Measurements from ENCODE around the gene IGFBPL1. TPM values are rescaled to one million over a fixed set of nuclear protein-coding genes. Genes with fewer than 3 reads are reported as not detected.

Gene IGFBPL1
- total and polyA plus RNA-seq, 4 donors, result 0.23 to 2.4 (median 0.95) TPM

DNA sequence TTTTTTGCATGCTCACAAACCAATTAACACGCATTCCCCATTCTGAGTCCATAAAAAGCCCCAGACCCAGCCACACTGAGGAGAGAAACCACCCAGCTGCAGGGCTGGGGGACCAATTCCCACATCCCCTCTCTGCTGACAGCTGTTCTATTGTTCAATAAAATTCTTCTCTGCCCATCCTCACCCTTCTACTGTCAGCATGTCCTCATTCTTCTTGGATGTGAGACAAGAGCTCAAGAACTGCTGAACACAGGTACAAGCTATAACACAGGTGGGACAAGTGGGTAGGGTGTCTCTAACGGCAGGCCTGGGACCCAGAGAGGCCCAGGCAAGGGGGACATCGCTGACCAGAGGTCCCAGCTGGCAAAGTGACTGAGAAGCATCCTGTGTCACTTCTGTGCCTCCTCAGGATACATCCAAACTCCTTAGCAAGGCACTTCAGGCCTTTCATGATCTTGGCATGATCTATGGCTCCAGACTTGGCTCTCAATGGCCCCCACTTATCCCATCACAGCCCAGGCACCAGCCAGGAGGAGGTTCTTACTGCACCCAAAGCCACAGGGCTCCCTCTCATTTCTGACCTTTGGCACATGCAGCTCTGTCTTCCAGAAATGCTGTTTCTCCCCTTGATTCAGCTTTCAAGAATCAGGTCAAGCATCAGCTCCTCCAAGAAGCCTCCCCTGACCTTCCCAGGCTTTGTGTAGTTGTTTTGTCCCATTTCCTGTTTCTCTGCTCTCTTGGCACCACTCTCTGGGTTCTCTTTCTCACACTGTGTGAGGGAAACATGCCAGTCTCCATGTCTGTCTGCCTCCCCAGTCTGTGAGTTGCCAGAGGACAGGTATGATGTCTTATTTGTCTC, 39.0 kb downstream of the IGFBPL1 start:
- H3K9ac ChIP-seq (ENCODE audit: insufficient read depth in 1 of 2, low read length in 2 of 2), result no peak overlapping the region
- no peak overlapping the region for H3K27ac ChIP-seq (ENCODE audit: low read depth in 1 of 2, low read length in 1 of 2)
- H3K36me3 ChIP-seq (ENCODE audit: control insufficient read depth in 4 of 4, insufficient read depth in 4 of 4, low read length in 4 of 4), result no peaks in the 10 kb centered on the region
- no peak overlapping the region for H3K4me3 ChIP-seq
- ATAC-seq (ENCODE audit: insufficient read depth, low FRiP score), result no peak
- DNase-seq, result no peak
- TF ChIP-seq CTCF (IDR thresholded peaks at IDR 0.05; ENCODE audit: control extremely low read depth, extremely low read depth), result no peak
- H3K27me3 ChIP-seq (ENCODE audit: control insufficient read depth in 3 of 3, insufficient read depth in 3 of 3, low read length in 2 of 3), result no peaks in the 10 kb centered on the region
- no peaks in the 10 kb centered on the region for H3K4me1 ChIP-seq (ENCODE audit: control insufficient read depth in 5 of 5, insufficient read depth in 5 of 5, low read length in 5 of 5)
- 79 to 90% methylated on average over 3 of the region's 3 CpGs for WGBS, 2 donors
- H3K9me3 ChIP-seq (ENCODE audit: control insufficient read depth in 4 of 4, insufficient read depth in 3 of 4, low read length in 3 of 4), result peaks cover 0 to 5% (median 0%) of the 10 kb centered on the region in 4 donors

GRCh38 chr9:38382141-38382540, 42.1 kb downstream of the IGFBPL1 start:
- Histone ChIP-seq H3K27me3 (ENCODE audit: control insufficient read depth in 3 of 3, insufficient read depth in 3 of 3, low read length in 2 of 3) (no peaks in the 10 kb centered on the region), H3K4me1 (ENCODE audit: control insufficient read depth in 5 of 5, insufficient read depth in 5 of 5, low read length in 5 of 5) (no peaks in the 10 kb centered on the region), H3K36me3 (ENCODE audit: control insufficient read depth in 4 of 4, insufficient read depth in 4 of 4, low read length in 4 of 4) (no peaks in the 10 kb centered on the region), H3K9me3 (ENCODE audit: control insufficient read depth in 4 of 4, insufficient read depth in 3 of 4, low read length in 3 of 4) (peaks cover 0 to 5% (median 0%) of the 10 kb centered on the region in 4 donors), H3K27ac (ENCODE audit: low read depth in 1 of 2, low read length in 1 of 2) (no peak overlapping the region), H3K9ac (ENCODE audit: insufficient read depth in 1 of 2, low read length in 2 of 2) (no peak overlapping the region), H3K4me3 (no peak overlapping the region)
- ATAC-seq (ENCODE audit: insufficient read depth, low FRiP score), result no peak
- no peak for TF ChIP-seq CTCF (IDR thresholded peaks at IDR 0.05; ENCODE audit: control extremely low read depth, extremely low read depth)
- no peak for DNase-seq
- WGBS, 2 donors, result 89 to 92% methylated on average over 8 of the region's 8 CpGs

- TF ChIP-seq CTCF (IDR thresholded peaks at IDR 0.05; ENCODE audit: control extremely low read depth, extremely low read depth), result no peak
- H3K36me3 ChIP-seq (ENCODE audit: control insufficient read depth in 4 of 4, insufficient read depth in 4 of 4, low read length in 4 of 4), result no peaks in the 10 kb centered on the region
- peaks cover 0 to 7% (median 0%) of the 10 kb centered on the region in 4 donors for H3K9me3 ChIP-seq (ENCODE audit: control insufficient read depth in 4 of 4, insufficient read depth in 3 of 4, low read length in 3 of 4)
- 68 to 73% methylated on average over 8 of the region's 8 CpGs for WGBS, 2 donors
- H3K4me1 ChIP-seq (ENCODE audit: control insufficient read depth in 5 of 5, insufficient read depth in 5 of 5, low read length in 5 of 5), result peaks cover 0 to 1% (median 0%) of the 10 kb centered on the region in 5 donors
- DNase-seq, result no peak
- peak; percentile 41 for ATAC-seq (ENCODE audit: insufficient read depth, low FRiP score)
- no peak overlapping the region for H3K27ac ChIP-seq (ENCODE audit: low read depth in 1 of 2, low read length in 1 of 2)
- no peak overlapping the region for H3K9ac ChIP-seq (ENCODE audit: insufficient read depth in 1 of 2, low read length in 2 of 2)
- H3K4me3 ChIP-seq, result no peak overlapping the region
- no peaks in the 10 kb centered on the region for H3K27me3 ChIP-seq (ENCODE audit: control insufficient read depth in 3 of 3, insufficient read depth in 3 of 3, low read length in 2 of 3)
Measured at GRCh38 chr9:38380872-38381534, 43.3 kb downstream of the IGFBPL1 start.
